ENCODE results near the gene HIVEP3. TPM values are rescaled to one million over a fixed set of nuclear protein-coding genes. Genes with fewer than 3 reads are reported as not detected.

HIVEP3 gene
- total RNA-seq, 1 donor from 2014 or later: 11.6 TPM

GRCh38 chr1:41783189-41783639 is 135.5 kb downstream of the HIVEP3 start:
- Histone ChIP-seq H3K4me1 (no peaks in the 10 kb centered on the region), H3K27me3 (ENCODE audit: low read depth) (no peaks in the 10 kb centered on the region), H3K4me3 (no peak overlapping the region), H3K9me3 (no peaks in the 10 kb centered on the region), H3K36me3 (no peaks in the 10 kb centered on the region), H3K27ac (no peak overlapping the region)
- ATAC-seq (no peak), DNase-seq (no peak)
- intact Hi-C loops (cut with DNase I): no loop called here
- no peak for TF ChIP-seq CTCF (IDR thresholded peaks at IDR 0.05)

GRCh38 chr1:41780916-41781315 is 137.8 kb downstream of the HIVEP3 start:
- Histone ChIP-seq H3K27ac (no peak overlapping the region), H3K4me1 (peaks cover 12% of the 10 kb centered on the region), H3K9me3 (no peaks in the 10 kb centered on the region), H3K36me3 (no peaks in the 10 kb centered on the region), H3K4me3 (no peak overlapping the region), H3K27me3 (ENCODE audit: low read depth) (no peaks in the 10 kb centered on the region)
- ATAC-seq: no peak
- intact Hi-C loops (cut with DNase I): no loop called here
- TF ChIP-seq CTCF (IDR thresholded peaks at IDR 0.05): no peak
- DNase-seq: no peak

- no peaks in the 10 kb centered on the region for H3K36me3 ChIP-seq
- no peak for ATAC-seq
- no peak overlapping the region for H3K4me3 ChIP-seq
- no peak for TF ChIP-seq CTCF (IDR thresholded peaks at IDR 0.05)
- H3K4me1 ChIP-seq: peaks cover 12% of the 10 kb centered on the region
- H3K27me3 ChIP-seq (ENCODE audit: low read depth): no peaks in the 10 kb centered on the region
- no peaks in the 10 kb centered on the region for H3K9me3 ChIP-seq
- no peak for DNase-seq
- intact Hi-C loops (cut with DNase I): no loop called here
- H3K27ac ChIP-seq: no peak overlapping the region
These were observed 138.4 kb downstream of the HIVEP3 start for GRCh38 chr1:41780322-41780721.

- TF ChIP-seq CTCF (IDR thresholded peaks at IDR 0.05): no peak
- Histone ChIP-seq H3K27ac (no peak overlapping the region), H3K9me3 (no peaks in the 10 kb centered on the region), H3K4me3 (no peak overlapping the region), H3K27me3 (ENCODE audit: low read depth) (no peaks in the 10 kb centered on the region), H3K36me3 (no peaks in the 10 kb centered on the region), H3K4me1 (peaks cover 12% of the 10 kb centered on the region)
- ATAC-seq (no peak), DNase-seq (no peak)
- intact Hi-C loops (cut with DNase I): no loop called here
These were observed 139.4 kb downstream of the HIVEP3 start for GRCh38 chr1:41779360-41779759.

- no peak for TF ChIP-seq CTCF (IDR thresholded peaks at IDR 0.05)
- H3K4me3 ChIP-seq: no peak overlapping the region
- no peak overlapping the region for H3K27ac ChIP-seq
- DNase-seq: no peak
- ATAC-seq: no peak
- H3K9me3 ChIP-seq: no peaks in the 10 kb centered on the region
- intact Hi-C loops (cut with DNase I): no loop called here
- H3K4me1 ChIP-seq: peaks cover 22% of the 10 kb centered on the region
- no peaks in the 10 kb centered on the region for H3K27me3 ChIP-seq (ENCODE audit: low read depth)
- no peaks in the 10 kb centered on the region for H3K36me3 ChIP-seq
These were observed 141.0 kb downstream of the HIVEP3 start for GRCh38 chr1:41777695-41778094.
